A549 treated with CORT108297 at 1 μM for 4 hours (cell line): ENCODE measurements around the gene PRAMEF13. TPM values are rescaled to one million over a fixed set of nuclear protein-coding genes. Genes with fewer than 3 reads are reported as not detected.

Experiments
- total RNA-seq: library from RNA; stranded (reverse); fragments of 200-300 nt; extraction: Qiagen RNA extraction; gene quantifications from 5 replicates; pipeline ENCODE4 v1.2.3, GENCODE V29; 2022

Gene PRAMEF13
- total RNA-seq, result not detected in 5 replicates

DNA sequence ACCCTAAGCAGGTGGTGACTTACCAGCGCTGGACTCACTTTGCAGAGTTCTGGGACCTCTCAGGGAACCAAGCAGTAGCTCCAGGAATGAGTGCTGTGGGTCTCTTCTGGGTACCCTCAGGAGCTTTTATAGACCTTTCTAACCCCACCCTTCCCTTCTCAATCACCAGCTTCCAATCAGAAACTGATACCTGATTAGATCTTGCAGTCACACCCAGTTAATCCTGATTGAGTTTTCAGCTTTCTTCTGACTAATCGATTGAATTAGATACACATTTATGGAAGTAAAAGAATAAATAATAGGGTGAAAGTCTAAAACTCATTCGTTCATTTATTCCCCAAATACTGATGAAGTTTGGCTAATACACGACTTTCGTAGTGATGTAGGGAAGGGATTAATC is at the start of gene PRAMEF13:
Gene PRAMEF13, minus strand, starts transcription at position 101 of the 400 bp plus-strand sequence. CDS start 1,820 bp downstream, outside the sequence.

DNA sequence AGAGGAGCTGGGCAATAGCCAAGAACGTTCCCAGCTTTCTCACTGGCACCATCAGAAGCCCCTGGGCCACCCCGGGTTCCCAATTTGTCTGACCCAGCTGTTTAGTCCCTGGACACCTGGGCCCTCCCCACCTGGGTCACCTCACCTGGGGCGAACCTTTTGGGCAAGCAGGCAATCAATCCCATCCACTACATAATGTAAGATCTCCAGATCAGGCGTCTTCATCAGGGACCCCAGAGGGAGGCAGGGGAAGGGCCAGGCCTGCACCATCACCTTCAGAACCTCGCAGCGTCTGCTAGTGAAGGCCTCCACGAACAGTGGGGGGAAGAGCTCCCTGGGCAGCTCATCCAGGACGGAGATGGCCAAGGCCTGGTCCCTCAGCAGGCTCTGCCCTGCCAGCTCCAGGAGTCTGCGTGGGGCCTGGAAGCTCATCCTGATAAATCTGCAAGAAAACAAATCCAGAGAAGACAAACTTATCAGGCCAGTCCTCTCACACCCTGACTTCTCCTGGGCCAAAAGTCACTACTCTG is 24.5 kb upstream of the PRAMEF13 start, which contains the start of gene PRAMEF18:
Gene PRAMEF18, minus strand, starts transcription at position 480 of the 530 bp plus-strand sequence. Its CDS starts 48 bp downstream, at position 432.

GRCh38 chr1:13171548-13171947 is 29.7 kb downstream of the PRAMEF13 start, which contains the start of gene PRAMEF9:
Gene PRAMEF9, plus strand, starts transcription at chr1:13171848. Its CDS starts 3,433 bp downstream, at chr1:13175281.

GRCh38 chr1:13165531-13165930 is 35.7 kb downstream of the PRAMEF13 start, which contains the start of gene HNRNPCL4:
Gene HNRNPCL4, minus strand, starts transcription at chr1:13165631. Its CDS starts 164 bp downstream, at chr1:13165467.

DNA sequence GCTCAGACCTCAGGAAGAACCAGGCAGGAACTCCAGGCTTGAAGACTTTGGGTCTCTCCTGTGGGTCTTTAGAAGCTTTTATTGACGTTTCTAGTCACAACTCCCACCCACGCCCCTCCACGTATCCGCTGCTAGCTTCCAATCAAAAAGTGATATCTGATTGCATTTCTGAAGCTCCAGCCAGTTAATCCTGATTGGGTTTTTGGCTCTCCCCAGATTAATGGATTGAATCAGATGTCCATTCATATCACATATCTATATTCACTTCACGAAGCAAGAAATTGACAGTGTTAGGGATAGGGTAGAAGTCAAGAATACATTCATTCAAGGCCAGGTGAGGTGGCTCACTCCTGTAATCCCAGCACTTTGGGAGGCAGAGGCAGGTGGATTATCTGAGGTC is 45.3 kb downstream of the PRAMEF13 start, which contains the start of gene PRAMEF26:
Gene PRAMEF26, minus strand, starts transcription at position 101 of the 400 bp plus-strand sequence. CDS start 2,914 bp downstream, outside the sequence.

Other genes with a start within 250 kb of the PRAMEF13 start
- not detected in 5 replicates for gene PRAMEF27, start 144.8 kb downstream of the PRAMEF13 start, total RNA-seq
- gene HNRNPCL3, start 140.6 kb downstream of the PRAMEF13 start, total RNA-seq, result not detected in 5 replicates
- not detected in 5 replicates for gene PRAMEF25, start 130.6 kb downstream of the PRAMEF13 start, total RNA-seq
- not detected in 5 replicates for gene HNRNPCL2, start 84.6 kb downstream of the PRAMEF13 start, total RNA-seq
- gene PRAMEF26, start 45.4 kb downstream of the PRAMEF13 start, total RNA-seq, result not detected in 5 replicates
- gene HNRNPCL4, start 35.8 kb downstream of the PRAMEF13 start, total RNA-seq, result not detected in 5 replicates
- gene PRAMEF9, start 29.6 kb downstream of the PRAMEF13 start, total RNA-seq, result not detected in 5 replicates
- not detected in 5 replicates for gene PRAMEF18, start 24.7 kb upstream of the PRAMEF13 start, total RNA-seq
- not detected in 5 replicates for gene PRAMEF5, start 52.8 kb upstream of the PRAMEF13 start, total RNA-seq
- not detected in 5 replicates for gene PRAMEF8, start 83.7 kb upstream of the PRAMEF13 start, total RNA-seq
- gene PRAMEF33, start 102.1 kb upstream of the PRAMEF13 start, total RNA-seq, result not detected in 5 replicates
- gene PRAMEF15, start 114.2 kb upstream of the PRAMEF13 start, total RNA-seq, result not detected in 5 replicates
- gene PRAMEF14, start 145.7 kb upstream of the PRAMEF13 start, total RNA-seq, result not detected in 5 replicates
- not detected in 5 replicates for gene PRAMEF19, start 170.5 kb upstream of the PRAMEF13 start, total RNA-seq
- gene PRAMEF17, start 188.2 kb upstream of the PRAMEF13 start, total RNA-seq, result not detected in 5 replicates
- not detected in 5 replicates for gene PRAMEF20, start 209.0 kb upstream of the PRAMEF13 start, total RNA-seq